Body of pancreas (tissue), 4 donors: Measurements from ENCODE around the gene CACNA2D4.

Source experiments
- CTCF ChIP-seq, 7 experiments: fragments of 450-650 bp in 4 of 7; fragments of 200-600 bp in 3 of 7; sonication (generic) in 3 of 7; IDR thresholded peaks; one replicate each; pipeline ENCODE4 v1.5.1; 2016 to 2019; ENCODE audit warnings: antibody characterized with exemption in 7 of 7
- POLR2A ChIP-seq, 3 donors: fragments of 450-650 bp; IDR thresholded peaks; one replicate each; pipeline ENCODE4 v1.6.1; 2016; ENCODE audit warnings: antibody characterized with exemption in 3 of 3, mild to moderate bottlenecking in 2 of 3

GRCh38 chr12:1844661-1845409 is 73.6 kb downstream of the CACNA2D4 start:
- TF ChIP-seq CTCF (IDR thresholded peaks at IDR 0.05) (no peak), POLR2A (IDR thresholded peaks at IDR 0.05) (no peak)
